ENCODE data around the gene SUPT3H. TPM values are rescaled to one million over a fixed set of nuclear protein-coding genes. Genes with fewer than 3 reads are reported as not detected.

Gene SUPT3H
- polyA plus RNA-seq, 1 experiment: 8.7 TPM

DNA sequence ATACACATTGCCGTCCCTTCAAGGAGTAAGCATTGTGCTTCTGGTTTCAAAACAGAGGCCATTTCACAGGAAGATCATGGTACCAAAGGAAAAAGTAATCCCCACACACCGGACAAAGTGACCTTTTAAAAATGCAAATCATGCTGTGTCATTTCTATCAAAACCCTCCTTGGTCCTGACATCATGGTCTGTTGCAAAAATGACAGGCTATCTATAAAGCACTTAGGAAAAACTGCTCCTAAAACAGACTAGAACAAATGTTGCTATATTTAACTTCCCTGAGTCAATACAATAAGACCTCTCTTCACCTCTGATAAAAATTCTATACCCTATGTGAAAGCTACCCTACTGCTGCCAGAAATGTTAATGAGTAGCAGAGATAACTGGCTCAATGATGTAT is 403.2 kb downstream of the SUPT3H start:
- CTCF ChIA-PET: interaction anchor here (0.6 kb wide), 1 partner anchor 38 kb away, joined by 4 read pairs; no protein-coding TSS in a partner anchor
- TF ChIP-seq, protein P1, sequence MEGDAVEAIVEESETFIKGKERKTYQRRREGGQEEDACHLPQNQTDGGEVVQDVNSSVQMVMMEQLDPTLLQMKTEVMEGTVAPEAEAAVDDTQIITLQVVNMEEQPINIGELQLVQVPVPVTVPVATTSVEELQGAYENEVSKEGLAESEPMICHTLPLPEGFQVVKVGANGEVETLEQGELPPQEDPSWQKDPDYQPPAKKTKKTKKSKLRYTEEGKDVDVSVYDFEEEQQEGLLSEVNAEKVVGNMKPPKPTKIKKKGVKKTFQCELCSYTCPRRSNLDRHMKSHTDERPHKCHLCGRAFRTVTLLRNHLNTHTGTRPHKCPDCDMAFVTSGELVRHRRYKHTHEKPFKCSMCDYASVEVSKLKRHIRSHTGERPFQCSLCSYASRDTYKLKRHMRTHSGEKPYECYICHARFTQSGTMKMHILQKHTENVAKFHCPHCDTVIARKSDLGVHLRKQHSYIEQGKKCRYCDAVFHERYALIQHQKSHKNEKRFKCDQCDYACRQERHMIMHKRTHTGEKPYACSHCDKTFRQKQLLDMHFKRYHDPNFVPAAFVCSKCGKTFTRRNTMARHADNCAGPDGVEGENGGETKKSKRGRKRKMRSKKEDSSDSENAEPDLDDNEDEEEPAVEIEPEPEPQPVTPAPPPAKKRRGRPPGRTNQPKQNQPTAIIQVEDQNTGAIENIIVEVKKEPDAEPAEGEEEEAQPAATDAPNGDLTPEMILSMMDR (IDR thresholded peaks at IDR 0.05; ENCODE audit: low read depth, low read length): no peak
- H3K4me3 ChIP-seq (ENCODE audit: low read depth, low read length): no peak overlapping the region

DNA sequence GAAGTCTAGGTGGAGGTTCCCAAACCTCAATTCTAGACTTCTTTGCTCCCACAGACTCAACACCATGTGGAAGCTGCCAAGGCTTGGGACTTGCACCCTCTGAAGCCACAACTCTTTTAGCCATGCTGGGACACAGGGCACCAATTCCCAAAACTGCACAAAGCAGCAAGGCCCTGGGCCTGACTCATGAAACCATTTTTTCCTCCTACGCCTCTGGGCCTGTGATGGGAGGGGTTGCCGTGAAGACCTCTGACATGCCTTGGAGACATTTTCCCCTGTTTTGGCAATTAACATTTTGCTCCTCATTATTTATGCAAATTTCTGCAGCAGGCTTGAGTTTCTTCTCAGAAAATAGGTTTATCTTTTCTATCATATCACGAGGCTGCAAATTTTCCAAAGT is 405.0 kb downstream of the SUPT3H start:
- POLR2A ChIA-PET: no interaction called here
- CTCF ChIA-PET: no interaction called here
- Histone ChIP-seq H3K27me3 (ENCODE audit: control insufficient read depth, insufficient read depth, low read length) (no peaks in the 10 kb centered on the region), H3K27ac (ENCODE audit: low read depth, low read length) (no peak overlapping the region), H3K9me3 (ENCODE audit: control insufficient read depth, insufficient read depth, low read length) (peaks cover 7% of the 10 kb centered on the region), H3K4me3 (ENCODE audit: low read depth, low read length) (no peak overlapping the region)
- TF ChIP-seq, protein P1 (IDR thresholded peaks at IDR 0.05; ENCODE audit: low read depth, low read length): no peak
- no peak for DNase-seq (ENCODE audit: low read depth, low spot score)

More for the DNA sequence above, 403.2 kb downstream of the SUPT3H start:
- POLR2A ChIA-PET: no interaction called here
- Histone ChIP-seq H3K27me3 (ENCODE audit: control insufficient read depth, insufficient read depth, low read length) (no peaks in the 10 kb centered on the region), H3K27ac (ENCODE audit: low read depth, low read length) (no peak overlapping the region), H3K9me3 (ENCODE audit: control insufficient read depth, insufficient read depth, low read length) (peaks cover 7% of the 10 kb centered on the region)
- DNase-seq (ENCODE audit: low read depth, low spot score): no peak

DNA sequence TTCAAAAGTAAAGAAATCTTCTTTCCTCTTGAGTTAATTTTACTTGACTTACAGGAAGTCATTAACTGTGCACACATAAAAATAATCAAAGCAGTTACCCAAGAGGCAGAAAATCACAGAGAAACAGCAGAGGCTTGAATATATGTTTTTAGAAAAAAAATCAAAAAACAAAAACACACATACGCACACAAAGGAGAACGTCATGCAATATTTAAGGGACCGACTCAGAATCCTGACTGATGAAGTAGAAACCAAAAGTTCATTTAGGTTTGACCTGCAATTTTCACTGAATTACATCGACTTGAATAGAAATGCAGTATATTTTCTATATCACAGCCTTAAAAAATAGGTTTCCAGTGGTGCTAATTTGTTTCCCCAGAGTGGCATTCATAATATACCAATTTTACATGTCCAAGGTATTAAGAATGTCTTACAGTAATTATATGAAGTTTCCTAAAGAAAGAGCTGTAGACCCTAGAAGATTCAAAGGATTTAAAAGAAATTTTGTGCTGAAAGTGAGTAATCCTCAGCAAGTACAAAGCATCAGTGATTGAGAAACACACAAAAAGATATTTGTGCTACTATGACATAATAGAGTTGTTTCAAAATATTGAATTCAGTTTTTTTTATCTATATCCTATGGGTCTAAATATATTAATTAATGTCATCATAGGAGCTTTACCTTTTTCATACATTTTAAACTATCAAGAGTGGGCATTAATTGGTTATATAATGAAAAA is 408.1 kb downstream of the SUPT3H start:
- DNase-seq (ENCODE audit: low read depth, low spot score): no peak
- ChIA-PET POLR2A (no interaction called here), CTCF (no interaction called here)
- no peaks in the 10 kb centered on the region for H3K27me3 ChIP-seq (ENCODE audit: control insufficient read depth, insufficient read depth, low read length)
- H3K4me3 ChIP-seq (ENCODE audit: low read depth, low read length): no peak overlapping the region
- no peak overlapping the region for H3K27ac ChIP-seq (ENCODE audit: low read depth, low read length)
- TF ChIP-seq, protein P1 (IDR thresholded peaks at IDR 0.05; ENCODE audit: low read depth, low read length): no peak
- peaks cover 7% of the 10 kb centered on the region for H3K9me3 ChIP-seq (ENCODE audit: control insufficient read depth, insufficient read depth, low read length)

DNA sequence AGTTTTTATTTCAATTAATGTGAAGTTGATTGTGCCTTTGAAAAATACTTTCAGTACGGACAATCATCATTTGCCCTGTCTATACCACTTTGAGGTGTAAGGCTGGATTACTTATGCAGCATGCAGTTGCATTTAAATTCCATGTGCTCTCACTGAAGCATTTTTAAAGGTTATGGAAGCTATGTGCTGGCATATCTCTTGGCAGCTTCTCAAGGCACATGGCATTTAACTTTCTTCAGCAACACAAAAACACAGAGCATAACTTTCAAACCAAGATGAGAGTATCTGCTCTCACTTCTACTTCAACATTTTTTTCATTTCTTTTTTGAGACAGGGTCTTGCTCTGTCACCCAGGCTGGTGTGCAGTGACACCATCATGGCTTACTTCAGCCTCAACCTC is 410.3 kb downstream of the SUPT3H start:
- no peaks in the 10 kb centered on the region for H3K27me3 ChIP-seq (ENCODE audit: control insufficient read depth, insufficient read depth, low read length)
- peaks cover 5% of the 10 kb centered on the region for H3K9me3 ChIP-seq (ENCODE audit: control insufficient read depth, insufficient read depth, low read length)
- CTCF ChIA-PET: no interaction called here
- DNase-seq (ENCODE audit: low read depth, low spot score): no peak
- POLR2A ChIA-PET: no interaction called here
- TF ChIP-seq, protein P1 (IDR thresholded peaks at IDR 0.05; ENCODE audit: low read depth, low read length): no peak
- H3K4me3 ChIP-seq (ENCODE audit: low read depth, low read length): no peak overlapping the region
- no peak overlapping the region for H3K27ac ChIP-seq (ENCODE audit: low read depth, low read length)

DNA sequence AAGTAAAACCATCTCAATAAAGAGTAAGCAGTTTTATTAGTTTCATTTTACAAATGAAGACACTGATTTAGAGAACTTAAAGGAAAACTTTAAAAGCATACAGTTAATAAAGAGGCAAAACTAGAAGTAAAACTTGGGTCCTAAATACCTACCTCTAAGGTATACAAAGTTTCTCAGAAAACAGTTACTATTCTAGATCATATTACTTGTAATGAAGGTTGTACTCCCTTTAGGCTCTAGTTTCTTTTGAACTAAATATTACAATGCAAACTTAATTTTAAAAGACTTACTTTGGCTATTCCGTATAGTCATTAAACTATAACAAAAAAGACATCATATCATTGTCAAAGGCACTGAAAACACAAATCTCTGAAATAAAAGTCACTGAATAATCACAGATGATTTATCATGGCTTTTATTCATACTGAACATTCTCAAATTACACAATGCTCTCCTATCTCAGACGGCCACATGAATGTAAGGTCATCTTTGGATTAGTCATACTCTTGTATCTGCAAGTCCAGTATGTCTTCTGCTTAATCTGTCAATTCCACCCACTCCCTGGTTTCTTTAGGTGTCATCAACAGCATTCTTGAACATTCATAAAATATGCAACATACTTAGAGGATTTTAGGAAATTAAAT is 411.2 kb downstream of the SUPT3H start:
- no peaks in the 10 kb centered on the region for H3K27me3 ChIP-seq (ENCODE audit: control insufficient read depth, insufficient read depth, low read length)
- no peak overlapping the region for H3K27ac ChIP-seq (ENCODE audit: low read depth, low read length)
- no peak for DNase-seq (ENCODE audit: low read depth, low spot score)
- H3K4me3 ChIP-seq (ENCODE audit: low read depth, low read length): no peak overlapping the region
- CTCF ChIA-PET: no interaction called here
- POLR2A ChIA-PET: no interaction called here
- no peaks in the 10 kb centered on the region for H3K9me3 ChIP-seq (ENCODE audit: control insufficient read depth, insufficient read depth, low read length)
- TF ChIP-seq, protein P1 (IDR thresholded peaks at IDR 0.05; ENCODE audit: low read depth, low read length): no peak

All from AG04450 (cell line).